AG10803 (cell line): Measurements from ENCODE around the gene SORCS3.

ENCODE experiments used
- DNase-seq: peaks from one replicate; pipeline ENCODE4 v3.0.0; 2010; ENCODE audit warnings: low read depth
- H3K4me3 ChIP-seq: 2 replicates; pipeline ENCODE4 v1.5.1; 2011; ENCODE audit warnings: mild to moderate bottlenecking, low read length, control low read depth
- TF ChIP-seq, protein P1 (sequence below): conservative IDR thresholded peaks from 2 replicates; pipeline ENCODE4 v1.5.1; 2011; ENCODE audit warnings: mild to moderate bottlenecking, low read length, control low read depth, inconsistent platforms

SORCS3 gene

DNA sequence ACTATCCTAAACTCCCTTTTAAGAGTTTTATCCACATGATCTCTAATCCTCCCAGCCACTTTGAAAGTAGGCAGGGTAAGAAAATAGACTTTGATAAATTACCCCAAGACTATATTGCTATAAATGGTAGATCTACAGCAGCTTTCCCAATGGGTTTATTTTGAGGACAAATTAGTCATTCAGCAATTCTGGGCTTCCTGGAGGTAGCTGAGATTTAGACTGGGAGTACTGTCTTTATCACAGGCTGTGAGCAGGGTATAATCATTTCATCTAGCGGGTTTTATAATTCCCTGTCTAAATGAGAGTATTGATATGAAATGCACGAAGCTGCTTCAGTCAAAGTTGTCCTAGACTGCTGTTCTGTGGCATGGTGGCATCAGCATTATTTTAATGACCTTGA, 279.4 kb downstream of the SORCS3 start:
- H3K4me3 ChIP-seq, result no peak overlapping the region
- TF ChIP-seq, protein P1, sequence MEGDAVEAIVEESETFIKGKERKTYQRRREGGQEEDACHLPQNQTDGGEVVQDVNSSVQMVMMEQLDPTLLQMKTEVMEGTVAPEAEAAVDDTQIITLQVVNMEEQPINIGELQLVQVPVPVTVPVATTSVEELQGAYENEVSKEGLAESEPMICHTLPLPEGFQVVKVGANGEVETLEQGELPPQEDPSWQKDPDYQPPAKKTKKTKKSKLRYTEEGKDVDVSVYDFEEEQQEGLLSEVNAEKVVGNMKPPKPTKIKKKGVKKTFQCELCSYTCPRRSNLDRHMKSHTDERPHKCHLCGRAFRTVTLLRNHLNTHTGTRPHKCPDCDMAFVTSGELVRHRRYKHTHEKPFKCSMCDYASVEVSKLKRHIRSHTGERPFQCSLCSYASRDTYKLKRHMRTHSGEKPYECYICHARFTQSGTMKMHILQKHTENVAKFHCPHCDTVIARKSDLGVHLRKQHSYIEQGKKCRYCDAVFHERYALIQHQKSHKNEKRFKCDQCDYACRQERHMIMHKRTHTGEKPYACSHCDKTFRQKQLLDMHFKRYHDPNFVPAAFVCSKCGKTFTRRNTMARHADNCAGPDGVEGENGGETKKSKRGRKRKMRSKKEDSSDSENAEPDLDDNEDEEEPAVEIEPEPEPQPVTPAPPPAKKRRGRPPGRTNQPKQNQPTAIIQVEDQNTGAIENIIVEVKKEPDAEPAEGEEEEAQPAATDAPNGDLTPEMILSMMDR, result no peak
- no peak for DNase-seq

DNA sequence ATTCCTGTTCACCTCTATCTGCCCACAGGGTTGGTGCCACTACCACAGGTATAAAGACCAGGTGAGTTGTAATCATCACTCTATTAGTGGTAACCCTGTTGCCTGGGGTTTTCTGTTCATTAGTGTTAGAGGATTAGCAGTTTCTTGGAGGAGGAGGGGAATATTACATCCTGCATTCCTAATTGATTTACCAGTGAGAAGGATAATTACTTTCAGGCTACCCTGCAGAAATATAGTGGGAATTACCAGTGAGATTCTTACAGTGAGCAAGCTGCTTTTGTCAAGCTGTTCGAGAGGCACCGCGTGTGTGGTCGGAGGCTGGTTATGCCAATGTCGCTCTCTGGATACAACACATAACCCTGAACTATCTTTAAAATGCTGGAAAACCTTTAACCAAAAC, 280.7 kb downstream of the SORCS3 start:
- no peak for DNase-seq
- H3K4me3 ChIP-seq, result no peak overlapping the region
- TF ChIP-seq, protein P1, result no peak

DNA sequence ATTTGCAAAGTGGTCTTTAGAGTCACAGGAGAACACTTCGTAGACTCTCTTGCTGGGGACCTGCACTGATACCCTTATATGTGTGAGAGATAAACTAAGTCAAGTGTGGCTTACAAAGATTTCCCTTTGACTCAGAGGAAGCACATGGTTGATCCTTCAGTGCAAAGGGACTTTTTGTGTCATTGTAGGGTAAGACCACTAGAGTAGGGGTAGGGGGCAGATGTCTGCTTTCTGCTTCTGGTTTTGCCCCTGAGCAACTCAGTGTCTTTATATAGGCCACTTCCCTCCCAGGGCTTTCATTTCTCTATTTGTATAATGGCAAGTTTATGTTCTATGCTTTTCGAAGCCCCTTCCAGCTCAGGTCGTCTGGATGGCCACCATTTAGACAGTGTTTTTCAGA, 281.7 kb downstream of the SORCS3 start:
- no peak for DNase-seq
- TF ChIP-seq, protein P1, result no peak
- H3K4me3 ChIP-seq, result no peak overlapping the region

DNA sequence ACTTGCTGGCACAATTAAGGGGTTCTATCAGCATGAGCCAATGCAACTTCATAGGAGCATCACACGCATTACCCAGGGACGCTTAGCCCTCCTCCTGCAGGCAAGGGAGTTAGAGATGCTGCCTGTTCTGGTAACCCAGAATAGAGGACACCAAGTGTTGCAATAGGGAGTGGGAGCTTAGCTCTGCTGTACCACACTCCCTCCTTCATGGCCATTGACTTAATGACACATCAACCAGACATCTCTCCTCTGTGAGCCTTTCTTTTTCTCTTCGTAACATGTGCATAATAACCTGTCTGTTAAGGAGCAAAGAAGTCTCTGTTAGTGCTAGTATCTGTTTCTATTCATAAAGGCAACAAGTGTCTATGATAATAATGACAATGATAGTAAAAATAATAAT, 282.4 kb downstream of the SORCS3 start:
- no peak overlapping the region for H3K4me3 ChIP-seq
- TF ChIP-seq, protein P1, result no peak
- no peak for DNase-seq

DNA sequence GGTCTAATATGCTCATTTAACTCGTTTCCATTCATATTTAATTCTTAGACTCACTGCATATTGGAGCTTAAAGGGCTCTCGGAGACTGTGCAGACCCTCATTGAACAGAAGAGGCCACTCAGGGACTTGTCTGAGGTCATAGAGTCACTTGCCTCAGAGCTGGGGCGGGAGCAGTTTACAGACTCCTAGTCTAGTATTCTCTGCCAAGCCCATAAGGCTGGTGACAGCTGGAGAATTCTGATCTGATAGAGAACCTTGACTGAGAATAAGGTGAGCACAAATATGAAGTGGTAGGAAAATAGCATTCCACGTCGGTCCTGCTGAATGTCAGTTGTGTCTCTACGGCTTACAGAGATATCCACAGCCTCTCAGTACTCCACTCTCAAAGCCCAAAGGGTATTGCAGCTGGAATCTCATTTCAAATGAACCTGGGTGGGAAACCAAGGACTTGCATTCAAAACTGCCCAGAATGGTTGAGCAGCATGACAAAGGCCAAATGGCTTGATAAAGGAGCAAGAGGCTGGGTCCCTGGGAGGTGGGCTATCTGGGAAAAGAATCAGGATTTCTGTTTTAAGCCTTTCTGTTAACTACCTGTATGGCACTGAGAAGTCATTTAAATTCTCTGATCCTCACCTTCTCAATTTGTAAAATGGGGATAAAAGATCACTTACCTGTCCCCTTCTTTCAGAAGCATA, 283.2 kb downstream of the SORCS3 start:
- no peak overlapping the region for H3K4me3 ChIP-seq
- TF ChIP-seq, protein P1, result no peak
- no peak for DNase-seq

DNA sequence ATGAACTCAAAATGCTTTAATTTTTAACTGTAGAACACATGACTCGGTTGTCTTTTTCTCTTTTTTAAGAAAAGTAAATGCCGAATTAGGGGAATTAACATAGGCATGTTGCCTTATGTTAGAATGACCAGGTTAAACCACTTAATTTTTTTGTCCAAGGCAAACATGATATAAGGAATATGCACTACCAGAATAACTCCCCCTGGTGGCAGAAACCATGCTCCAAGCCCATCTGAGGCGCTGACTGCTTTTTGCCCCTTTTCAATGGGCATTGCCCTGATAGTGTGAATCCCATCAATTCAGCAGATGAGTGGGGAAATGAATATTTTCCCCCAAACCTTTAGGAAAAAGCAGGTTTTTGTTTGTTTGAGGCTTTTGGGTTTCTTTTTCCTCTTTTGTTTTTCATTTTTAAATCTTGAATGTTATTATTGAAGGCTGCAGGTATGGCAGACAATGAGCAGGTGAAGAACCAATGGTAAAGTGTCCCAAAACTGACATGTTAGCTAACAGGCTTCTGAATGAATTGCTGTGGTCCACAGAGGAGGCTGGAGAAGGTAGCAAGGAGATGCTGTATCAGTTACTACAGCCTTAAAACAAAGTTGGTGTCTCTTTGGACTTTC, 284.3 kb downstream of the SORCS3 start:
- TF ChIP-seq, protein P1, result peak; percentile 71
- DNase-seq, result peak; percentile 48
- no peak overlapping the region for H3K4me3 ChIP-seq

DNA sequence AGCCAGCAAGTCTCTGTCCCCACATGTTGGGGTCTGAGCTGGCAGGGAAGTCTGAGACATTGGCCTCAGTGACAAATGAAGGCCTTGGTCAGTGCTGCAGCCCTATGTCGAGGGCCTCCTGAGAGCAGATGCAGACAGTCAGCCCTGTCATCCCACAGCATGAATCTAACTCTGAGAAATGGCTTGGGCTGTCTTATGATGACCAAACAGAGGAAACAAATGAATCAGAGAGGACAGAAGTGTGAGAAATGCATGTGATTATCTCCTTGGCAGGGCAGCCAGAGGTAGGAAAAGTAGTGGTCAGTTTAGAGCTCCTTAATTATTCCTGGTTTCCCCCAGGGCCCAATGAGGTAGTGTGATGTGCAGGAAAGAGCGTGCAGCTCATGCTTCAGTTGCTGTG, 287.6 kb downstream of the SORCS3 start:
- TF ChIP-seq, protein P1, result no peak
- no peak overlapping the region for H3K4me3 ChIP-seq
- DNase-seq, result no peak
